ENCODE measurements around the gene TPP1.
A peak's percentile ranks its signal among the peaks of the same experiment; 100 is the strongest.

Gene TPP1

DNA sequence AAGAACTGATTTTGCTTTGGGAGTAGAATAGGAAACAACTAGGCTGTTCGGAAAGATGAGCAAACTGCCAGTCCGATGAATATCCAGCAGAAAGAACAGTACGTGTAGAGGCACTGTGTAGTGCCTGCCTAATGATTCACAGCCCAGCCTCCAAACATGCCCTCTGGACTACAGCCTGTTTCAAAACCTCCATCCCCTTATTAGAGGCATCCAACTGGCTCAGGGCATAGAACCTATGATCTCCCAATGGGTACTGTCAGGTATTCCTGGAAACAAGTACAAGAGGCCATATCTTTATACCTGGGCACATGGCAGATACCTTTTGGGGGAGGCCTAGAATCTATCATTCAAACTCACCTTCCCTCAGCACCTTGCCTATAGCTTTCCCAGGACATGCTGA, 20.7 kb downstream of the TPP1 start (continued):
- TF ChIP-seq, protein P1, sequence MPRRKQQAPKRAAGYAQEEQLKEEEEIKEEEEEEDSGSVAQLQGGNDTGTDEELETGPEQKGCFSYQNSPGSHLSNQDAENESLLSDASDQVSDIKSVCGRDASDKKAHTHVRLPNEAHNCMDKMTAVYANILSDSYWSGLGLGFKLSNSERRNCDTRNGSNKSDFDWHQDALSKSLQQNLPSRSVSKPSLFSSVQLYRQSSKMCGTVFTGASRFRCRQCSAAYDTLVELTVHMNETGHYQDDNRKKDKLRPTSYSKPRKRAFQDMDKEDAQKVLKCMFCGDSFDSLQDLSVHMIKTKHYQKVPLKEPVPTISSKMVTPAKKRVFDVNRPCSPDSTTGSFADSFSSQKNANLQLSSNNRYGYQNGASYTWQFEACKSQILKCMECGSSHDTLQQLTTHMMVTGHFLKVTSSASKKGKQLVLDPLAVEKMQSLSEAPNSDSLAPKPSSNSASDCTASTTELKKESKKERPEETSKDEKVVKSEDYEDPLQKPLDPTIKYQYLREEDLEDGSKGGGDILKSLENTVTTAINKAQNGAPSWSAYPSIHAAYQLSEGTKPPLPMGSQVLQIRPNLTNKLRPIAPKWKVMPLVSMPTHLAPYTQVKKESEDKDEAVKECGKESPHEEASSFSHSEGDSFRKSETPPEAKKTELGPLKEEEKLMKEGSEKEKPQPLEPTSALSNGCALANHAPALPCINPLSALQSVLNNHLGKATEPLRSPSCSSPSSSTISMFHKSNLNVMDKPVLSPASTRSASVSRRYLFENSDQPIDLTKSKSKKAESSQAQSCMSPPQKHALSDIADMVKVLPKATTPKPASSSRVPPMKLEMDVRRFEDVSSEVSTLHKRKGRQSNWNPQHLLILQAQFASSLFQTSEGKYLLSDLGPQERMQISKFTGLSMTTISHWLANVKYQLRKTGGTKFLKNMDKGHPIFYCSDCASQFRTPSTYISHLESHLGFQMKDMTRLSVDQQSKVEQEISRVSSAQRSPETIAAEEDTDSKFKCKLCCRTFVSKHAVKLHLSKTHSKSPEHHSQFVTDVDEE (CRISPR knock-in tag; IDR thresholded peaks at IDR 0.05) = no peak

DNA sequence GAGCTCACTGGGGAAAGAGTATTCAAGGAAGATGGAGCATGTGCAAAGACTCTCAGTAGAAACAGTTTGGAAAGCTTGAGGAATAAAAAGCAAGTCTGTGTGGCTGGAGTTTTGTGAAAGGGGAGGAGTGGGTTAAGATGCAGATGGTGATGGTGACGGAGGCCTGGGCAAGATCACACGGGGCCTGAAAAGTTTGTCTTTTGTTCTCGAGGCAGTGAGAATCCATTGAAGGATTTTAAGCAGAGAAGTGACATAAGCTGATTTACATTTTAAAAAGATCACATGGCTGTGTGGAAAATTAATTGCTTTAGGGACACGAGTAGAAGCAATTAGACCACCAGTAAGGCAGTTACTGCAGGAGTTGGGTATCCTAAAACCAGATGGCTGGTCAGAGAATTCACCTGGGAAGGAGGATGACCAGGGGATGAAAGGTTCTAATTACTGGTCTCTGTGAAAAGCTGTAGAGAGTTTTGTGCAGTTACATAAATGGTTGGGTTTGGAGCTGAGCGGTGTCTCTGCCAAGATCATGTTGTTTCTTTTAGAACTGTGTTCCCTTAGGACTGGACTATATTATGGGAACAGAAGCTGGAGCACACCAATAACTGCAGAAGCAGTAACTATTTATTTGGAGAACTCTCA, 22.9 kb downstream of the TPP1 start:
- TF ChIP-seq SNAI2 (CRISPR knock-in tag; IDR thresholded peaks at IDR 0.05) (no peak), OSR1 (CRISPR knock-in tag; IDR thresholded peaks at IDR 0.05) (no peak), TOX (CRISPR knock-in tag; IDR thresholded peaks at IDR 0.05; ENCODE audit: borderline replicate concordance) (no peak), ISL1 (CRISPR knock-in tag; IDR thresholded peaks at IDR 0.05) (no peak), PPARA (CRISPR knock-in tag; IDR thresholded peaks at IDR 0.05; ENCODE audit: borderline replicate concordance) (no peak), BACH2 (CRISPR knock-in tag; IDR thresholded peaks at IDR 0.05; ENCODE audit: borderline replicate concordance) (no peak)
- TF ChIP-seq, protein P2, sequence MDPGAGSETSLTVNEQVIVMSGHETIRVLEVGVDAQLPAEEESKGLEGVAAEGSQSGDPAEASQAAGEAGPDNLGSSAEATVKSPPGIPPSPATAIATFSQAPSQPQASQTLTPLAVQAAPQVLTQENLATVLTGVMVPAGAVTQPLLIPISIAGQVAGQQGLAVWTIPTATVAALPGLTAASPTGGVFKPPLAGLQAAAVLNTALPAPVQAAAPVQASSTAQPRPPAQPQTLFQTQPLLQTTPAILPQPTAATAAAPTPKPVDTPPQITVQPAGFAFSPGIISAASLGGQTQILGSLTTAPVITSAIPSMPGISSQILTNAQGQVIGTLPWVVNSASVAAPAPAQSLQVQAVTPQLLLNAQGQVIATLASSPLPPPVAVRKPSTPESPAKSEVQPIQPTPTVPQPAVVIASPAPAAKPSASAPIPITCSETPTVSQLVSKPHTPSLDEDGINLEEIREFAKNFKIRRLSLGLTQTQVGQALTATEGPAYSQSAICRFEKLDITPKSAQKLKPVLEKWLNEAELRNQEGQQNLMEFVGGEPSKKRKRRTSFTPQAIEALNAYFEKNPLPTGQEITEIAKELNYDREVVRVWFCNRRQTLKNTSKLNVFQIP (CRISPR knock-in tag; IDR thresholded peaks at IDR 0.05; ENCODE audit: borderline replicate concordance, low read depth) = no peak
- no peak for ATAC-seq

DNA sequence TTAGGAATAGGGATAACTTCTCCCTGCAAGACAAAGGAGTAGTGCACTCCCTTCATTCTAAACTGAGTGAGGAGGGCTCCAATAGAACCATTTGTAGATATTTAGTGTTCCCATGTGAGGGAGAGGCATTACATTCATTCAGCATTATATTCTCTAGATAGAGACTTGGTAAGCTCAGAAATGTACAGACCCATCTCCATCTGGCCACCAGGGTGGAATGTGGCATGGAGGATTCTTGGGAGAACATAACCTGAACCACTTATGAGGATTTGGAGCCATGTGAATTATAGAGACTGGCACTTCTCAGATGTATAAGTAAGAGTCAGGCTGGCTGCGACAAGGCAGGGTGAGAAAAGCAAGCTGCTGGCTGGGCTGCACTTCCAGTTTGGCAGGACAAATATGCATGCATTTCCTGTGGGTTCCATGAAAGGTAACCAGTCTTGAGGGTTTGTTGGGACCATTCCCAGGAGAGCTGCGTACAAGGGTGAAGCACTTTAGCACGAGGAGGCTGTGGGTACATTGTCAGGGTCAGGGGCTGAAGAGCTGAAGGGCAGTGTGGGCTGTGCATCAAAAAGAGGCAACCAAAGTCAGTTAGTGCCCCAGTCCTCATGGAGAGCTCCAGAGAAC, 25.0 kb downstream of the TPP1 start:
- TF ChIP-seq, protein P3, sequence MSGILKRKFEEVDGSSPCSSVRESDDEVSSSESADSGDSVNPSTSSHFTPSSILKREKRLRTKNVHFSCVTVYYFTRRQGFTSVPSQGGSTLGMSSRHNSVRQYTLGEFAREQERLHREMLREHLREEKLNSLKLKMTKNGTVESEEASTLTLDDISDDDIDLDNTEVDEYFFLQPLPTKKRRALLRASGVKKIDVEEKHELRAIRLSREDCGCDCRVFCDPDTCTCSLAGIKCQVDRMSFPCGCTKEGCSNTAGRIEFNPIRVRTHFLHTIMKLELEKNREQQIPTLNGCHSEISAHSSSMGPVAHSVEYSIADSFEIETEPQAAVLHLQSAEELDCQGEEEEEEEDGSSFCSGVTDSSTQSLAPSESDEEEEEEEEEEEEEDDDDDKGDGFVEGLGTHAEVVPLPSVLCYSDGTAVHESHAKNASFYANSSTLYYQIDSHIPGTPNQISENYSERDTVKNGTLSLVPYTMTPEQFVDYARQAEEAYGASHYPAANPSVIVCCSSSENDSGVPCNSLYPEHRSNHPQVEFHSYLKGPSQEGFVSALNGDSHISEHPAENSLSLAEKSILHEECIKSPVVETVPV (CRISPR knock-in tag; IDR thresholded peaks at IDR 0.05) = no peak
- TF ChIP-seq ZFP3 (CRISPR knock-in tag; IDR thresholded peaks at IDR 0.05) = no peak
- TF ChIP-seq PPARA (CRISPR knock-in tag; IDR thresholded peaks at IDR 0.05; ENCODE audit: borderline replicate concordance) = no peak
- TF ChIP-seq ZFP30 (CRISPR knock-in tag; IDR thresholded peaks at IDR 0.05) = no peak
- ATAC-seq = peak; percentile 39; the same call in 2 of the 3 replicates

DNA sequence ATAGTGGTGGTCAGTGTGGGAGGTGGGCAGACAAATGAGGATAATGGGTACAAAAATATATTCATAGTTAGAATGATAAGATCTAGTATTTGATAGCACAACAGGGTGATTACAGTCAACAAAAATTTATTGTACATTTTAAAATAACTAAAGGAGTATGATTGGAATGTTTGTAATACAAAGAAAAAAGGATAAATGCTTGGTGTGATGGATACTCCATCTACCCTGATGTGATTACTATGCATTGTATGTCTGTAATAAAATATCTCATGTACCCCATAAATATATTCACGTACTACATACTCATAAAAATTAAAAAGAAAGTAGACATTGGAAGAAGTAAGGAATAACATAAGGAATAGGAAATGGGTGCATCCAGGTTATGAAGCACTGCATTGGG, 31.2 kb downstream of the TPP1 start:
- peak; percentile 66 for ATAC-seq
- TF ChIP-seq ISL1 (CRISPR knock-in tag; IDR thresholded peaks at IDR 0.05) = peak; percentile 79
- TF ChIP-seq ZFP30 (CRISPR knock-in tag; IDR thresholded peaks at IDR 0.05) = no peak
- TF ChIP-seq ZNF565 (CRISPR knock-in tag; conservative IDR thresholded peaks at IDR 0.05; ENCODE audit: low read depth) = no peak
- TF ChIP-seq GLIS3 (CRISPR knock-in tag; IDR thresholded peaks at IDR 0.05) = no peak

DNA sequence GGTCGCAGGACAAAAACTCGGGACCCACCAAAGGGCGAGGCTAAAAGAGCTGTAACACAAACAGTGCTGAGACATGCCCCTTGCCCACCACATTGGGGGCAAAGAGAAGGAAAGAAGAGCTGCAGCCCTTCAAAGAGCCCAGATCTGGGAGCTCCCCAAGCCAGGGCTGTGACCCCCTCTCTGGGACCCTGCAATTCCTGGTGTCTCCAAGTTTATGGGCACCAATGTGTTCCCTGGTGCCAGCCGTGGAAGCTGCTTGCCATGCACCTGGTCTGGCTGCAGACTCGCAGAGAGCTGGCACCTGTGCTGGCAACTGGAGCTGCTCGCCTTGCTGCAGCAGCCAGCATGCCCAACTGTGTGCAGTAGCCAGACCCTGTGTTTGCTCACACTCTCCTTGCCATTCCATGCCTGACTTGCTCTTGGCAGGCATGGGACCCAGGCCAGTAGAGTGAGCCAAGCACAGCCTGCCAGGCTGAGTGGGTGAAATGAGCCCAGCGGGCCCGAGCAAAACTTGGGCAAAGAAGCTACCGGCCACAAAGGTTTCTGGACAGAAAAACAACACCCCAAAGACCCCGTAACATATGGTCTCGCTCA, 31.8 kb downstream of the TPP1 start:
- peak; percentile 80 for ATAC-seq
- TF ChIP-seq, protein P1 (CRISPR knock-in tag; IDR thresholded peaks at IDR 0.05) = no peak
- TF ChIP-seq OSR1 (CRISPR knock-in tag; IDR thresholded peaks at IDR 0.05) (no peak), ISL1 (CRISPR knock-in tag; IDR thresholded peaks at IDR 0.05) (no peak), RARB (CRISPR knock-in tag; IDR thresholded peaks at IDR 0.05) (no peak), ZNF565 (CRISPR knock-in tag; conservative IDR thresholded peaks at IDR 0.05; ENCODE audit: low read depth) (no peak), PPARA (CRISPR knock-in tag; IDR thresholded peaks at IDR 0.05; ENCODE audit: borderline replicate concordance) (no peak), TCF4 (CRISPR knock-in tag; IDR thresholded peaks at IDR 0.05; ENCODE audit: borderline replicate concordance) (no peak), ZNF8 (CRISPR knock-in tag; IDR thresholded peaks at IDR 0.05) (no peak), ZFP3 (CRISPR knock-in tag; IDR thresholded peaks at IDR 0.05) (no peak), GLIS3 (CRISPR knock-in tag; IDR thresholded peaks at IDR 0.05) (no peak), CSDC2 (CRISPR knock-in tag; IDR thresholded peaks at IDR 0.05) (no peak), ESRRG (CRISPR knock-in tag; IDR thresholded peaks at IDR 0.05) (no peak)
- TF ChIP-seq, protein P2 (CRISPR knock-in tag; IDR thresholded peaks at IDR 0.05; ENCODE audit: borderline replicate concordance, low read depth) = no peak
- TF ChIP-seq, protein P4, sequence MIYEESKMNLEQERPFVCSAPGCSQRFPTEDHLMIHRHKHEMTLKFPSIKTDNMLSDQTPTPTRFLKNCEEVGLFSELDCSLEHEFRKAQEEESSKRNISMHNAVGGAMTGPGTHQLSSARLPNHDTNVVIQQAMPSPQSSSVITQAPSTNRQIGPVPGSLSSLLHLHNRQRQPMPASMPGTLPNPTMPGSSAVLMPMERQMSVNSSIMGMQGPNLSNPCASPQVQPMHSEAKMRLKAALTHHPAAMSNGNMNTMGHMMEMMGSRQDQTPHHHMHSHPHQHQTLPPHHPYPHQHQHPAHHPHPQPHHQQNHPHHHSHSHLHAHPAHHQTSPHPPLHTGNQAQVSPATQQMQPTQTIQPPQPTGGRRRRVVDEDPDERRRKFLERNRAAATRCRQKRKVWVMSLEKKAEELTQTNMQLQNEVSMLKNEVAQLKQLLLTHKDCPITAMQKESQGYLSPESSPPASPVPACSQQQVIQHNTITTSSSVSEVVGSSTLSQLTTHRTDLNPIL (CRISPR knock-in tag; IDR thresholded peaks at IDR 0.05; ENCODE audit: low read depth) = no peak
